MM.1S (cell line): Measurements from ENCODE around the gene GSTCD.

Experiments
- DNase-seq: peaks from one replicate; pipeline ENCODE4 v3.0.0-alpha.2; 2015
- H2AFZ ChIP-seq: fragments of 300-600 bp; sonication (generic); 2 replicates; pipeline ENCODE4 v1.6.0; 2016; ENCODE audit warnings: antibody characterized with exemption, low read length
- H3F3A ChIP-seq: fragments of 300-600 bp; sonication (generic); 2 replicates; pipeline ENCODE4 v1.6.1; 2016; ENCODE audit warnings: mild to moderate bottlenecking, antibody characterized with exemption, low read length, moderate library complexity, mixed read lengths; ENCODE audit not compliant: insufficient read depth
- H3K27ac ChIP-seq: fragments of 300-600 bp; sonication (generic); 2 replicates; pipeline ENCODE4 v1.5.1; 2016; ENCODE audit warnings: mild to moderate bottlenecking, low read length
- H3K27me3 ChIP-seq: fragments of 300-600 bp; sonication (generic); replicated peaks from 2 replicates; pipeline ENCODE4 v1.6.0; 2016; ENCODE audit warnings: low read length; ENCODE audit not compliant: insufficient read depth
- H3K36me3 ChIP-seq: fragments of 300-600 bp; sonication (generic); replicated peaks from 2 replicates; pipeline ENCODE4 v1.6.1; 2016; ENCODE audit warnings: mild to moderate bottlenecking, low read length, mixed read lengths; ENCODE audit not compliant: insufficient read depth
- H3K4me1 ChIP-seq: fragments of 300-600 bp; sonication (generic); 2 replicates; pipeline ENCODE4 v1.6.1; 2016; ENCODE audit warnings: low read length, mixed read lengths
- H3K4me2 ChIP-seq: fragments of 300-600 bp; sonication (generic); 2 replicates; pipeline ENCODE4 v1.6.0; 2016; ENCODE audit warnings: low read depth, low read length
- H3K4me3 ChIP-seq: fragments of 300-600 bp; sonication (generic); 2 replicates; pipeline ENCODE4 v1.5.1; 2016; ENCODE audit warnings: low read length, mixed read lengths
- H3K79me2 ChIP-seq: fragments of 300-600 bp; sonication (generic); 2 replicates; pipeline ENCODE4 v1.6.1; 2016; ENCODE audit warnings: mixed run types, low read length, mixed read lengths
- H3K9ac ChIP-seq: fragments of 300-600 bp; sonication (generic); 2 replicates; pipeline ENCODE4 v1.6.1; 2016; ENCODE audit warnings: low read length, mixed read lengths
- H3K9me2 ChIP-seq: fragments of 300-600 bp; sonication (generic); replicated peaks from 2 replicates; pipeline ENCODE4 v1.6.1; 2016; ENCODE audit warnings: mild to moderate bottlenecking, low read length, mixed read lengths; ENCODE audit not compliant: insufficient read depth
- H3K9me3 ChIP-seq: fragments of 300-600 bp; sonication (generic); replicated peaks from 2 replicates; pipeline ENCODE4 v1.6.1; 2016; ENCODE audit warnings: mild to moderate bottlenecking, low read length, mixed read lengths; ENCODE audit not compliant: insufficient read depth
- H4K20me1 ChIP-seq: fragments of 300-600 bp; sonication (generic); 2 replicates; pipeline ENCODE4 v1.6.1; 2016; ENCODE audit warnings: mild to moderate bottlenecking, low read length, moderate library complexity, mixed read lengths; ENCODE audit not compliant: insufficient read depth
- CTCF ChIP-seq: fragments of 300-600 bp; sonication (generic); IDR thresholded peaks from 2 replicates; pipeline ENCODE4 v1.5.1; 2016; ENCODE audit warnings: antibody characterized with exemption, low read length, mixed read lengths
- EZH2 ChIP-seq: fragments of 300-600 bp; sonication (generic); optimal IDR thresholded peaks from 2 replicates; pipeline ENCODE3; 2017; ENCODE audit warnings: low read depth, mild to moderate bottlenecking, antibody characterized with exemption, low read length, mixed read lengths
- EZH2phosphoT487 ChIP-seq: fragments of 300-600 bp; sonication (generic); IDR thresholded peaks from 2 replicates; pipeline ENCODE4 v1.6.1; 2018; ENCODE audit warnings: antibody characterized with exemption, low read length

GSTCD gene

GRCh38 chr4:105815701-105816100, 107.1 kb downstream of the GSTCD start:
- Histone ChIP-seq H3F3A (no peaks in the 10 kb centered on the region), H2AFZ (no peak overlapping the region), H3K4me2 (no peak overlapping the region), H3K27ac (no peak overlapping the region), H3K79me2 (no peaks in the 10 kb centered on the region), H3K4me1 (no peaks in the 10 kb centered on the region), H3K36me3 (no peaks in the 10 kb centered on the region), H3K9ac (no peak overlapping the region), H3K4me3 (no peak overlapping the region), H4K20me1 (no peaks in the 10 kb centered on the region), H3K9me2 (no peaks in the 10 kb centered on the region), H3K9me3 (no peaks in the 10 kb centered on the region), H3K27me3 (no peaks in the 10 kb centered on the region)
- TF ChIP-seq CTCF, result no peak
- TF ChIP-seq EZH2phosphoT487, result no peak
- no peak for TF ChIP-seq EZH2
- DNase-seq, result no peak

- TF ChIP-seq CTCF, result no peak
- no peak for TF ChIP-seq EZH2phosphoT487
- no peak for TF ChIP-seq EZH2
- H3K36me3 ChIP-seq, result no peaks in the 10 kb centered on the region
- no peaks in the 10 kb centered on the region for H3K9me2 ChIP-seq
- no peak overlapping the region for H3K27ac ChIP-seq
- H3F3A ChIP-seq, result no peaks in the 10 kb centered on the region
- no peaks in the 10 kb centered on the region for H3K27me3 ChIP-seq
- H3K4me3 ChIP-seq, result no peak overlapping the region
- no peaks in the 10 kb centered on the region for H3K4me1 ChIP-seq
- H2AFZ ChIP-seq, result no peak overlapping the region
- DNase-seq, result no peak
- H3K4me2 ChIP-seq, result no peak overlapping the region
- no peaks in the 10 kb centered on the region for H4K20me1 ChIP-seq
- no peaks in the 10 kb centered on the region for H3K79me2 ChIP-seq
- no peaks in the 10 kb centered on the region for H3K9me3 ChIP-seq
- no peak overlapping the region for H3K9ac ChIP-seq
Observed at GRCh38 chr4:105822061-105822460, 113.5 kb downstream of the GSTCD start.

- Histone ChIP-seq H3K4me2 (no peak overlapping the region), H3K36me3 (no peaks in the 10 kb centered on the region), H3K4me1 (no peaks in the 10 kb centered on the region), H3K4me3 (no peak overlapping the region), H3K9me2 (no peaks in the 10 kb centered on the region), H3F3A (no peaks in the 10 kb centered on the region), H2AFZ (no peak overlapping the region), H3K79me2 (no peaks in the 10 kb centered on the region), H3K9me3 (no peaks in the 10 kb centered on the region), H4K20me1 (no peaks in the 10 kb centered on the region), H3K27me3 (no peaks in the 10 kb centered on the region), H3K27ac (no peak overlapping the region), H3K9ac (no peak overlapping the region)
- DNase-seq, result no peak
- no peak for TF ChIP-seq CTCF
- no peak for TF ChIP-seq EZH2phosphoT487
- TF ChIP-seq EZH2, result no peak
Observed at GRCh38 chr4:105828074-105828473, 119.5 kb downstream of the GSTCD start.

- Histone ChIP-seq H2AFZ (no peak overlapping the region), H3K9me3 (no peaks in the 10 kb centered on the region), H3K4me3 (no peak overlapping the region), H3K27ac (no peak overlapping the region), H4K20me1 (no peaks in the 10 kb centered on the region), H3K36me3 (no peaks in the 10 kb centered on the region), H3K9ac (no peak overlapping the region), H3F3A (no peaks in the 10 kb centered on the region), H3K4me1 (no peaks in the 10 kb centered on the region), H3K4me2 (no peak overlapping the region), H3K9me2 (no peaks in the 10 kb centered on the region), H3K27me3 (no peaks in the 10 kb centered on the region), H3K79me2 (no peaks in the 10 kb centered on the region)
- DNase-seq, result no peak
- TF ChIP-seq EZH2 (no peak), CTCF (no peak), EZH2phosphoT487 (no peak)
Observed at GRCh38 chr4:105831189-105831588, 122.6 kb downstream of the GSTCD start.
